CD4-positive, alpha-beta T cell treated with Interleukin-15 for 4 hours (primary cell): ENCODE data around the gene PNPLA5.

Experiments
- DNase-seq: peaks from one replicate; pipeline ENCODE4 v3.0.0-alpha.2; 2020; ENCODE audit warnings: low spot score

PNPLA5 gene

DNA sequence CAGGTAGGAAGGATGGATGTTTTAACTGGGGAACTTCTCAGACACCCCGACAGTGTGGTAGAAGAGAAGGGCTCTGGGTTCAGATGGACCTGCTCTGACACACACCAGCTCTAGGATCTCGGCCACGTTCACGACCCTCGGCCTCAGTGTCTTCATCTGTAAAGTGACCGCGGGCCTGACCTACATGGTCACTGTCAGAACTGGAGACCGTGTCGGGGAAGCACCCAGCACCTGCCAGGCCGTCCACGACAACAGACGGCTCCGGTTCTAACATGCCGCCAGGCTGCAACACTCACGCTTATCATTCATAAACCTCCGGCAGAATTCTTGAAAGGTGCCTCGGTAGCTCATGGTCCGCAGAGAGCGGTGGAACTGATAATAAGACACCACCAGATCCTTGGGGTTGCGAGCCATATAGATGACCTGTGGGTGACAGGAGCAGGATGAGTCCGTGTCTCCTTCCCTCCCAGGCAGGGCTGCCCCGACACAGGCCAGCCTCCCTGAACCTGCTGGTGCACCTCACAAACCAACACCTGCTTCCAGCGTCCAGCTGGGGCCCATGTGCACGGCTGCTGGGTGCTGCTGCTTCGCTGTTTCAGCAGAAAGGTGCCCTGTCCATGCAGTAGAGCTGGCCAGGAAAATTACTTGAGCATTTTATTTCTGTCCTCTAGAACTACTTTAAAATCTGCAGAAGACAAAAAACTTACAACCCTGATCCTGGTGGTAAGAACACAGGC lies 53.1 kb downstream of the PNPLA5 start:
- DNase-seq, result no peak

- DNase-seq, result no peak
Observed at GRCh38 chr22:43838161-43838560, 53.7 kb downstream of the PNPLA5 start.

DNA sequence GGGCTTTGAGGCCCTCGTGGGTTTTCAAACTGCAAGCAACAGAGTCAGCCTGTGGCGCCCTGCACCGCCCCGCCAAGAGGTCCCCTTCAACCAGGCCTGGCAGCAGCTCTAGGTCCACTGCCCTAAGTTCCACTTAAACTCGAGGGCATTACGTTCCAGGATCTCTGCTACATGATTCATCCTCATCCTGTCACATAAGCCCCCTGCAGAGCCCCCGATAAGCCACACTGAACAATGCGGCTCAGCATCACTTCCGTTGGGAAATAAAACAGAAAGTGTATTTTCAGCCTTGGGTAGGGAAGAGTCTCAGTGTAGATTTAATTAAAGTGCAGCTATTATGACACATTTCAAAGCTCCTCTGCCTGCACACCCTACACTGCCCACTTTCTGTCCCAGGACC lies 54.1 kb downstream of the PNPLA5 start:
- no peak for DNase-seq

GRCh38 chr22:43835736-43836135 lies 56.1 kb downstream of the PNPLA5 start:
- DNase-seq, result no peak

- DNase-seq, result no peak
Observed at GRCh38 chr22:43835166-43835565, 56.6 kb downstream of the PNPLA5 start.

DNA sequence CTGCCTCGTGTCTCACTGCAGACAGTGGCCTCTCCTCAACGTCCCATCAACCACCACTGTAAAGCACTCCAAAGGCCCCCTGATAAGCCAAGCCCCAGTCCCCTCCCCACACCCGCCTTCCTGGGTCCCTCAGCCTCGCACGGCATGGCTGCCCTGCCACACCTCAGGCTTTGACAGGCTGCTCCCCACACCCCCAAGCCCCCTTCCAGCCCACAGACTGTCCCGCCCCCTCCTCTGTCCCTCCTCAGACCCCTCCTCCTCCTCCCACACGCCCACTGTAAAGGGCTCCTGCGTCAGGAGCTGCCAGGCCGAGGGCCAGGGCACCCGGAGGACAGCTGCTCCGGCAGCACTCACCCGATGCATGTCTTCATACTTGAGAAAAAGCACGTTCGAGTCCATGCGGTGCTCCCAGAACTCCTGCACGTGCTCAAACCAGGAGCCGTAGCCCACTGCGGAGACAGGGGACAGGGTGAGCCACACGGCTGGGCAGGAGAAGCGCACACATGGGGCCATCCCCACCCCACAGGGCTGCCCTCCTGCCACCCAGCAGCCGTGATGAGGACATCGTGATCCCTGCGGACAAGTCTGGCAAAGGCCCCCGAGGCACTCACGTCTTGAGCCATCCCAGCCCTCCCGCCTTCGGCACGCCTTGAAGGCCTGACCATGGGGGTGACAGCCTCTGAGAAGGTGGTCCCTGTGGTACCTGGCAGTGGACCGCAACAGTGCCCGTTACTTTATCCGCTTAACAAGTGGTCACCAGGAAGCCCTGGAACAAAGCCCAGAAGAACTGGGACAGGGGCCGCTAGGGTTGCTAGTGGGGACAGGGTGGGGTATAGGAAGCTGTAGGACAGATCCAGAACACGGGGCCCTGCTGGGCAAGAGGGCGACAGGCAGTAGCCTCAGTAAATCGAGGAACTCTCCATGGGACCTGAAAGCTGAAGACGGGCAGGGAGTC lies 58.2 kb downstream of the PNPLA5 start:
- DNase-seq, result no peak

- DNase-seq, result no peak
Observed at GRCh38 chr22:43832393-43833265, 59.2 kb downstream of the PNPLA5 start.

- no peak for DNase-seq
Observed at GRCh38 chr22:43831561-43832392, 60.0 kb downstream of the PNPLA5 start.

DNA sequence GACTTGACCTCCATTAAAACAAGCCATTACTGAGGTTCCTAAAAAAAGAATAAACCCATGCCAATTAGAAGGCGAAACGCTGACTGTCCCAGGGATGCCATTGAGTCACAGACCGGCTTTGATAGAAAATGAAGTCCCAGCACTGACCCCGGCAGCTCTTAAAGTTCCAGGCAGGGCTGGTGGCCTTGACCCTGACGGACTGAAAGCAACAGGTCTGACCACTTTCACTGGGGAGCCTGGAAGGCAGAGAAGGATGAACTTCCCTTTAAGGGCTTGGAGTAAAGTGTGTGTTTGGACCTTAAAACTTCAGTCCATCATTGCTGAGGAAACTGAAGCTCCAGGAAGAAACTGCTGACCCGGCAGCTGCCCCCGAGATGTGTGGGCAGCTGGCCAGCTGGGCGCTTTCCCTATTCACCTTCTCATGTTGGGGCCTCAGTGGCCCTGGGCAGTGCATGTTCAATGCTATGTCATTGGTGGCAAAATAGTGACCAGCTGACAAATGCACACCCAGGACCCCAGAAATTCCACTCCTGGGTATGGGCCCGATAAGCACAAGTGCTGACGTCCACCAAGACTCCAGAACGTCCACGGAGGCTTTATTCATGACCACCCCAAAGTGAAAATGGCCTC lies 60.8 kb downstream of the PNPLA5 start:
- no peak for DNase-seq

GRCh38 chr22:43829904-43830851 lies 61.6 kb downstream of the PNPLA5 start:
- DNase-seq, result no peak
